Measurements from ENCODE around the gene TNIP1.

Gene TNIP1

GRCh38 chr5:151097820-151098767, 17.3 kb upstream of the TNIP1 start:
- Histone ChIP-seq H3K4me1 (ENCODE audit: control insufficient read depth, low read length) (peaks cover 37% of the 10 kb centered on the region), H3K9me2 (replicated peaks; ENCODE audit: control insufficient read depth, low read length) (no peaks in the 10 kb centered on the region), H4K20me1 (ENCODE audit: control insufficient read depth, insufficient read depth, low read depth, low read length) (no peaks in the 10 kb centered on the region), H3K79me2 (ENCODE audit: control insufficient read depth, low read length) (no peaks in the 10 kb centered on the region), H3K4me2 (ENCODE audit: low read length) (peak overlapping the region; percentile 18), H3K27me3 (ENCODE audit: control insufficient read depth, low read length) (no peaks in the 10 kb centered on the region; the same call in 1 of the 2 replicates), H3F3A (ENCODE audit: control insufficient read depth, insufficient read depth) (no peaks in the 10 kb centered on the region), H3K9me3 (ENCODE audit: control insufficient read depth, insufficient read depth, low read length) (no peaks in the 10 kb centered on the region), H3K36me3 (ENCODE audit: control insufficient read depth, low read length) (no peaks in the 10 kb centered on the region), H3K27ac (ENCODE audit: low read depth, low read length) (no peak overlapping the region), H3K4me3 (ENCODE audit: low read length) (no peak overlapping the region)
- TF ChIP-seq EZH2phosphoT487 (IDR thresholded peaks at IDR 0.05; ENCODE audit: borderline replicate concordance, low read length) (no peak), CTCF (IDR thresholded peaks at IDR 0.05; ENCODE audit: low read depth, low read length, poor library complexity, severe bottlenecking) (no peak)

GRCh38 chr5:151097061-151097460, 16.2 kb upstream of the TNIP1 start:
- Histone ChIP-seq H3K4me2 (ENCODE audit: low read length) (no peak overlapping the region), H4K20me1 (ENCODE audit: control insufficient read depth, insufficient read depth, low read depth, low read length) (no peaks in the 10 kb centered on the region), H3K9me2 (replicated peaks; ENCODE audit: control insufficient read depth, low read length) (no peaks in the 10 kb centered on the region), H3K27me3 (ENCODE audit: control insufficient read depth, low read length) (no peaks in the 10 kb centered on the region; the same call in 1 of the 2 replicates), H3K36me3 (ENCODE audit: control insufficient read depth, low read length) (no peaks in the 10 kb centered on the region), H3K27ac (ENCODE audit: low read depth, low read length) (no peak overlapping the region), H3K4me3 (ENCODE audit: low read length) (no peak overlapping the region), H3K79me2 (ENCODE audit: control insufficient read depth, low read length) (no peaks in the 10 kb centered on the region), H3F3A (ENCODE audit: control insufficient read depth, insufficient read depth) (no peaks in the 10 kb centered on the region), H3K9me3 (ENCODE audit: control insufficient read depth, insufficient read depth, low read length) (no peaks in the 10 kb centered on the region), H3K4me1 (ENCODE audit: control insufficient read depth, low read length) (peaks cover 42% of the 10 kb centered on the region)
- TF ChIP-seq EZH2phosphoT487 (IDR thresholded peaks at IDR 0.05; ENCODE audit: borderline replicate concordance, low read length) (no peak), CTCF (IDR thresholded peaks at IDR 0.05; ENCODE audit: low read depth, low read length, poor library complexity, severe bottlenecking) (no peak)

- no peaks in the 10 kb centered on the region for H3K79me2 ChIP-seq (ENCODE audit: control insufficient read depth, low read length)
- H3K4me3 ChIP-seq (ENCODE audit: low read length): no peak overlapping the region
- H3K27me3 ChIP-seq (ENCODE audit: control insufficient read depth, low read length): no peaks in the 10 kb centered on the region; the same call in 1 of the 2 replicates
- no peaks in the 10 kb centered on the region for H3F3A ChIP-seq (ENCODE audit: control insufficient read depth, insufficient read depth)
- no peak overlapping the region for H3K27ac ChIP-seq (ENCODE audit: low read depth, low read length)
- peaks cover 42% of the 10 kb centered on the region for H3K4me1 ChIP-seq (ENCODE audit: control insufficient read depth, low read length)
- H3K36me3 ChIP-seq (ENCODE audit: control insufficient read depth, low read length): no peaks in the 10 kb centered on the region
- TF ChIP-seq EZH2phosphoT487 (IDR thresholded peaks at IDR 0.05; ENCODE audit: borderline replicate concordance, low read length) (no peak), CTCF (IDR thresholded peaks at IDR 0.05; ENCODE audit: low read depth, low read length, poor library complexity, severe bottlenecking) (no peak)
- no peaks in the 10 kb centered on the region for H3K9me2 ChIP-seq (replicated peaks; ENCODE audit: control insufficient read depth, low read length)
- H3K9me3 ChIP-seq (ENCODE audit: control insufficient read depth, insufficient read depth, low read length): no peaks in the 10 kb centered on the region
- H3K4me2 ChIP-seq (ENCODE audit: low read length): no peak overlapping the region
- no peaks in the 10 kb centered on the region for H4K20me1 ChIP-seq (ENCODE audit: control insufficient read depth, insufficient read depth, low read depth, low read length)
These were observed 15.2 kb upstream of the TNIP1 start for GRCh38 chr5:151096001-151096373.

Data from DOHH2 (cell line).